HCT116 (cell line): ENCODE measurements around the gene PCBP1. TPM values are rescaled to one million over a fixed set of nuclear protein-coding genes. Genes with fewer than 3 reads are reported as not detected.
A peak's percentile ranks its signal among the peaks of the same experiment; 100 is the strongest.

Source experiments
- ATAC-seq: fragments of 200-7000 bp; cut with Tn5 transposase; 2 replicates; pipeline ENCODE4 v1.9.1; 2020; ENCODE audit warnings: mild to moderate bottlenecking, moderate library complexity
- BruUV-seq: library from RNA; stranded (reverse); fragments of 400-500 nt; replicated peaks from 2 replicates; lab custom pipeline; 2021; lab: Mats Ljungman, UMichigan
- CTCF ChIA-PET: fragments of 300-600 bp; sonication (Branson Sonifier 250); formaldehyde crosslinking; loops from one replicate; lab custom pipeline; 2021; ENCODE audit warnings: antibody characterized with exemption; lab: Charles Lee
- POLR2A ChIA-PET: fragments of 300-600, 350-600 bp; sonication (Branson Sonifier 250); formaldehyde crosslinking; loops from one replicate; lab custom pipeline; 2021; ENCODE audit warnings: antibody characterized with exemption; lab: Charles Lee
- RAD21 ChIA-PET, 2 experiments: fragments of 300-600 bp; sonication (Branson Sonifier 250); formaldehyde crosslinking; loops; one replicate each; lab custom pipeline; 2023; ENCODE audit warnings: low total read pairs in 2 of 2; ENCODE audit not compliant: uncharacterized antibody in 2 of 2, unreplicated experiment in 2 of 2, low non-redundant PET in 1 of 2; lab: Charles Lee
- DNase-seq: peaks from one replicate; pipeline ENCODE4 v3.0.0-alpha.2; 2010; ENCODE audit warnings: low read depth, low spot score
- H2AFZ ChIP-seq: fragments of 200-600 bp; shearing (Covaris generic), sonication (generic); 2 replicates; pipeline ENCODE4 v1.6.1; 2017; ENCODE audit warnings: low read depth, mixed run types, mixed read lengths, antibody characterized with exemption, low read length; ENCODE audit not compliant: poor library complexity, severe bottlenecking
- H3K27ac ChIP-seq: 2 replicates; pipeline ENCODE4 v1.5.1; 2012; ENCODE audit warnings: low read depth, low read length
- H3K27me3 ChIP-seq: fragments of 200-600 bp; sonication (generic); 2 replicates; pipeline ENCODE4 v1.6.1; 2016; ENCODE audit warnings: mixed run types, low read length, mixed read lengths; ENCODE audit not compliant: insufficient read depth
- H3K36me3 ChIP-seq, 2 experiments: fragments of 200-500 bp in 1 of 2; fragments of 200-600 bp in 1 of 2; sonication (Bioruptor generic) in 1 of 2; sonication (generic) in 1 of 2; 2 replicates each; pipeline versions ENCODE4 v1.5.1 to v1.6.1; 2014 to 2016; ENCODE audit warnings: low read length in 2 of 2, inconsistent platforms in 1 of 2, mixed read lengths in 1 of 2, mixed run types in 1 of 2; ENCODE audit not compliant: insufficient read depth in 2 of 2, control insufficient read depth in 1 of 2
- H3K4me1 ChIP-seq, 2 experiments: fragments of 200-600 bp in 1 of 2; sonication (generic) in 1 of 2; 2 replicates each; pipeline versions ENCODE4 v1.5.1 to v1.6.1; 2012 to 2017; ENCODE audit warnings: low read length in 2 of 2, inconsistent platforms in 1 of 2, mild to moderate bottlenecking in 1 of 2, mixed read lengths in 1 of 2, mixed run types in 1 of 2, moderate library complexity in 1 of 2; ENCODE audit not compliant: insufficient read depth in 2 of 2, control insufficient read depth in 1 of 2
- H3K4me2 ChIP-seq: fragments of 200-600 bp; sonication (generic); 2 replicates; pipeline ENCODE4 v1.6.1; 2017; ENCODE audit warnings: mixed run types, low read length, mixed read lengths
- H3K4me3 ChIP-seq, 2 experiments: fragments of 200-600 bp in 1 of 2; sonication (generic) in 1 of 2; replicated peaks in 1 of 2; 2 replicates each; pipeline ENCODE4 v1.5.1; 2011 to 2016; ENCODE audit warnings: low read length in 2 of 2, control low read depth in 1 of 2, low read depth in 1 of 2, mild to moderate bottlenecking in 1 of 2, mixed read lengths in 1 of 2, mixed run types in 1 of 2
- H3K79me2 ChIP-seq: fragments of 200-600 bp; sonication (generic); 2 replicates; pipeline ENCODE4 v1.6.1; 2017; ENCODE audit warnings: mild to moderate bottlenecking, mixed run types, low read length, moderate library complexity, mixed read lengths; ENCODE audit not compliant: insufficient read depth
- H3K9ac ChIP-seq: fragments of 200-600 bp; sonication (generic); 2 replicates; pipeline ENCODE4 v1.6.1; 2016; ENCODE audit warnings: low read length, mixed read lengths
- H3K9me2 ChIP-seq: fragments of 200-600 bp; sonication (generic), shearing (Covaris generic); 2 replicates; pipeline ENCODE4 v1.6.1; 2017; ENCODE audit warnings: mixed run types, mild to moderate bottlenecking, moderate library complexity; ENCODE audit not compliant: insufficient read depth
- H3K9me3 ChIP-seq, 2 experiments: fragments of 200-500 bp in 1 of 2; fragments of 200-600 bp in 1 of 2; sonication (Bioruptor generic) in 1 of 2; sonication (generic) in 1 of 2; 2 replicates each; pipeline ENCODE4 v1.6.1; 2014 to 2017; ENCODE audit warnings: low read length in 2 of 2, mixed read lengths in 2 of 2, inconsistent platforms in 1 of 2, low read depth in 1 of 2, mild to moderate bottlenecking in 1 of 2, mixed run types in 1 of 2, moderate library complexity in 1 of 2; ENCODE audit not compliant: control insufficient read depth in 1 of 2, insufficient read depth in 1 of 2
- H4K20me1 ChIP-seq: fragments of 200-600 bp; sonication (generic), shearing (Covaris generic); 2 replicates; pipeline ENCODE4 v1.6.1; 2017; ENCODE audit warnings: mixed run types, mild to moderate bottlenecking, moderate library complexity; ENCODE audit not compliant: insufficient read depth
- CBX3 ChIP-seq: IDR thresholded peaks from 2 replicates; pipeline ENCODE4 v1.6.1; 2012; ENCODE audit warnings: low read depth
- EGR1 ChIP-seq: IDR thresholded peaks from 2 replicates; pipeline ENCODE4 v1.6.1; 2012; ENCODE audit warnings: low read depth
- ELF1 ChIP-seq: IDR thresholded peaks from 2 replicates; pipeline ENCODE4 v1.6.1; 2012; ENCODE audit warnings: low read depth, borderline replicate concordance
- EZH2 ChIP-seq: fragments of 200-600 bp; sonication (generic); IDR thresholded peaks from 2 replicates; pipeline ENCODE4 v1.6.1; 2017; ENCODE audit warnings: antibody characterized with exemption, mixed run types
- EZH2phosphoT487 ChIP-seq: fragments of 200-600 bp; IDR thresholded peaks from 2 replicates; pipeline ENCODE4 v1.6.1; 2018; ENCODE audit warnings: antibody characterized with exemption, borderline replicate concordance
- FOSL1 ChIP-seq: IDR thresholded peaks from 2 replicates; pipeline ENCODE4 v1.6.1; 2012; ENCODE audit warnings: low read depth
- RAD21 ChIP-seq: IDR thresholded peaks from 2 replicates; pipeline ENCODE4 v1.6.1; 2012; ENCODE audit warnings: low read depth, mild to moderate bottlenecking
- SIN3A ChIP-seq: IDR thresholded peaks from 2 replicates; pipeline ENCODE4 v1.6.1; 2012; ENCODE audit warnings: low read depth
- SP1 ChIP-seq: IDR thresholded peaks from 2 replicates; pipeline ENCODE4 v1.6.1; 2012; ENCODE audit warnings: low read depth
- TCF7L2 ChIP-seq: IDR thresholded peaks from 2 replicates; pipeline ENCODE4 v1.7.0; 2011; ENCODE audit warnings: borderline replicate concordance, inconsistent platforms; ENCODE audit not compliant: insufficient read depth, insufficient read length; ENCODE audit errors: extremely low read depth
- YY1 ChIP-seq: IDR thresholded peaks from 2 replicates; pipeline ENCODE4 v1.6.1; 2011; ENCODE audit warnings: low read length, low read depth, moderate library complexity, mild to moderate bottlenecking; ENCODE audit not compliant: insufficient replicate concordance; ENCODE audit errors: extremely low read depth
- ZFX ChIP-seq: fragments of 450-650 bp; IDR thresholded peaks from 2 replicates; pipeline ENCODE4 v1.6.1; 2017
- ZNF274 ChIP-seq: fragments of 200-500 bp; sonication (Bioruptor generic); IDR thresholded peaks from 2 replicates; pipeline ENCODE4 v1.6.1; 2014; ENCODE audit warnings: mild to moderate bottlenecking, low read depth, low read length, inconsistent platforms
- intact Hi-C: fragments of 100-400 bp; cut with micrococcal nuclease; formaldehyde crosslinking; loops from 2 replicates; pipeline ENCODE4 v1.10.0; 2022
- total RNA-seq: library from RNA; stranded (reverse); gene quantifications from one replicate; pipeline ENCODE4 v1.2.1, GENCODE V29; 2021; ENCODE audit not compliant: unreplicated experiment
- TF ChIP-seq, protein P1 (sequence below): IDR thresholded peaks from 2 replicates; pipeline ENCODE4 v1.6.1; 2012
- TF ChIP-seq, protein P2 (sequence below): IDR thresholded peaks from 2 replicates; pipeline ENCODE4 v1.6.1; 2012; ENCODE audit warnings: low read depth
- TF ChIP-seq, protein P3 (sequence below): IDR thresholded peaks from 2 replicates; pipeline ENCODE4 v1.6.1; 2012

Gene PCBP1
- total RNA-seq, 1 experiment from 2014 or later = 256 TPM

DNA sequence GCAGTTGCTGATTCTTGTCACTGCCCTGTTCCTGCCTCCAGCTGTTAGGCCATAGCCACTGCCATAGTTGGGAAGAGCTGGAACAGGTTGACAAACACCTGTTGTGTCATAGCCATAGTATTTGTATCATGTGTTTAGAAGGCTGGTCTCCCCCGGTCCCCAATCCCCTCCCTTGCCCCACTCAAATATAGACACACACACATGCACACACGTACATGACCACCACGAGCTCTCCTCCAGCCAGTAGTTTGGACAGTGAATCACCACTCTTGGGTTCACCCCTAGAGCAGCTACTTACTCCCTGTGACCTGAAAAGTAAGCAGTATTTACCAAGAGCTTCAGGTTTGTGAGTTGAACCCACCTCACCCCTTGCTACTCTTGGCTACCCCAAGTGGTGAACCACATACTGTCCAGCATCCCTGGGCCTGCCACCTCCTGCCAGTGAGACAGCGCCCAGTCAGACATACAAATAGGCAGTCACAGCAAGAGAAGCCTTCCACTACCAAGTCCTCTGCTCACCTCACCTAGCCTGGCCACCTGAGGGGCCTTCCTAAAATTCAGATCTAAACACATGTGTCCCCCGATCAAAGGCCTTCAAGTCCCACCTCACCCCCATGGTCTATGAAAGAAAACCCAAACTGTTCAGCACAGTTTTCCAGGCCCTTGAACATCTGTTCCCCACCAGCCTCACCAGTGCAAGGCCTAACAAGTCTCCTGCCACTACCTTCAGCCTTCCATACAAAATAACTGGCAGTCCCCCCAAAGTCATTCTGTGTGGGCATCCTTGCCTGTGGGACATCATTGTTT, 7.1 kb downstream of the PCBP1 start:
- Histone ChIP-seq H3K27me3 (no peaks in the 10 kb centered on the region), H3K27ac (no peak overlapping the region), H2AFZ (no peak overlapping the region), H3K9me2 (no peaks in the 10 kb centered on the region), H3K9ac (no peak overlapping the region), H4K20me1 (no peaks in the 10 kb centered on the region), H3K9me3 (no peaks in the 10 kb centered on the region), H3K79me2 (peaks cover 6% of the 10 kb centered on the region), H3K4me2 (no peak overlapping the region), H3K4me3 (no peak overlapping the region), H3K36me3 (no peaks in the 10 kb centered on the region), H3K4me1 (peaks cover 4 to 6% of the 10 kb centered on the region in 2 experiments; a peak in 3 of 4 replicates)
- CTCF ChIA-PET = no interaction called here
- POLR2A ChIA-PET = no interaction called here
- no TSS peak for BruUV-seq
- RAD21 ChIA-PET = no interaction called here
- ATAC-seq = peak; percentile 42
- no peak for DNase-seq
- intact Hi-C loops = no loop called here
- TF ChIP-seq ZNF274 (no peak), ELF1 (no peak)

DNA sequence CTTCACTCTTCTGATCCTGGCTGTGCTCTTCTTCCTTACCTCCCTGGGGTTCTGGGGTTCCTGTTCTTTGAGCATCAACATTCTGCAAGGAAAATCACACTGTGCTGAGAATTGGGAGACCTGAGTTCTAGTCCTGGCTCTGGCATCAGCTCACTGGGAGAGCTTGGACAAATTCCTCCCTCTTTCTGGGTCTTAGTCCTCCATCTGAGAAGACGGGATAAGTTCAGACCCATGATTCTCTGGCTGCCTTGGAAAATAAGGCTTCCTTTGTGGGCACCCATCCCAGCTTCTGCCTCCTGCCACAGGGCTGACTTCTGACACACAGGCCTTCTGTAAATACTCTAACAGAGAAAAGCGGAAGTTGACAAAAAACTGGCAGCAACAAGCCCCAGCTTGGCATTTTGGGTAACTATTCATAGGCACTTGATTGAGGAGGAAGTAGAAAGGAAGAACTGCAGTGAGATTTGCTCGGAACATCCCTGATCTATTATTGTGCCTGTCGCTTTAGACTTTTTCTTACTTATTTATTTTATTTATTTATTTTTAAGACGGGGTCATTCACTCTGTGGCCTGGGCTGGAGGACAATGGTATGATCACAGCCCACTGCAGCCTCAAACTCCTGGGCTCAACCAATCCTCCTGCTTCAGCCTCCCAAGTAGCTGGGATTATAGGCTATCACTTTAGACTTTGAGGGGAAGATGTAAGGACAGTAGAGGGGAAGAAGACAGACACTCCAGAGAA, 7.9 kb downstream of the PCBP1 start:
- RAD21 ChIA-PET = no interaction called here
- ATAC-seq = no peak
- H3K9me3 ChIP-seq = no peaks in the 10 kb centered on the region
- intact Hi-C loops = no loop called here
- H3K27me3 ChIP-seq = no peaks in the 10 kb centered on the region
- no peaks in the 10 kb centered on the region for H4K20me1 ChIP-seq
- CTCF ChIA-PET = no interaction called here
- no peak overlapping the region for H3K4me2 ChIP-seq
- no peaks in the 10 kb centered on the region for H3K79me2 ChIP-seq
- no peaks in the 10 kb centered on the region for H3K36me3 ChIP-seq
- no peak overlapping the region for H2AFZ ChIP-seq
- DNase-seq = no peak
- H3K9me2 ChIP-seq = no peaks in the 10 kb centered on the region
- POLR2A ChIA-PET = no interaction called here
- H3K9ac ChIP-seq = no peak overlapping the region
- H3K4me3 ChIP-seq = no peak overlapping the region
- H3K27ac ChIP-seq = no peak overlapping the region
- no peaks in the 10 kb centered on the region; a peak in 1 of 4 replicates for H3K4me1 ChIP-seq
- BruUV-seq = no TSS peak
- TF ChIP-seq EGR1 (no peak), FOSL1 (no peak), SIN3A (no peak), ELF1 (no peak), CBX3 (no peak), ZFX (no peak), RAD21 (no peak), SP1 (no peak), ZNF274 (no peak), EZH2 (no peak), YY1 (no peak), TCF7L2 (no peak), EZH2phosphoT487 (no peak)
- TF ChIP-seq, protein P1, sequence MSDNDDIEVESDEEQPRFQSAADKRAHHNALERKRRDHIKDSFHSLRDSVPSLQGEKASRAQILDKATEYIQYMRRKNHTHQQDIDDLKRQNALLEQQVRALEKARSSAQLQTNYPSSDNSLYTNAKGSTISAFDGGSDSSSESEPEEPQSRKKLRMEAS = no peak
- TF ChIP-seq, protein P2, sequence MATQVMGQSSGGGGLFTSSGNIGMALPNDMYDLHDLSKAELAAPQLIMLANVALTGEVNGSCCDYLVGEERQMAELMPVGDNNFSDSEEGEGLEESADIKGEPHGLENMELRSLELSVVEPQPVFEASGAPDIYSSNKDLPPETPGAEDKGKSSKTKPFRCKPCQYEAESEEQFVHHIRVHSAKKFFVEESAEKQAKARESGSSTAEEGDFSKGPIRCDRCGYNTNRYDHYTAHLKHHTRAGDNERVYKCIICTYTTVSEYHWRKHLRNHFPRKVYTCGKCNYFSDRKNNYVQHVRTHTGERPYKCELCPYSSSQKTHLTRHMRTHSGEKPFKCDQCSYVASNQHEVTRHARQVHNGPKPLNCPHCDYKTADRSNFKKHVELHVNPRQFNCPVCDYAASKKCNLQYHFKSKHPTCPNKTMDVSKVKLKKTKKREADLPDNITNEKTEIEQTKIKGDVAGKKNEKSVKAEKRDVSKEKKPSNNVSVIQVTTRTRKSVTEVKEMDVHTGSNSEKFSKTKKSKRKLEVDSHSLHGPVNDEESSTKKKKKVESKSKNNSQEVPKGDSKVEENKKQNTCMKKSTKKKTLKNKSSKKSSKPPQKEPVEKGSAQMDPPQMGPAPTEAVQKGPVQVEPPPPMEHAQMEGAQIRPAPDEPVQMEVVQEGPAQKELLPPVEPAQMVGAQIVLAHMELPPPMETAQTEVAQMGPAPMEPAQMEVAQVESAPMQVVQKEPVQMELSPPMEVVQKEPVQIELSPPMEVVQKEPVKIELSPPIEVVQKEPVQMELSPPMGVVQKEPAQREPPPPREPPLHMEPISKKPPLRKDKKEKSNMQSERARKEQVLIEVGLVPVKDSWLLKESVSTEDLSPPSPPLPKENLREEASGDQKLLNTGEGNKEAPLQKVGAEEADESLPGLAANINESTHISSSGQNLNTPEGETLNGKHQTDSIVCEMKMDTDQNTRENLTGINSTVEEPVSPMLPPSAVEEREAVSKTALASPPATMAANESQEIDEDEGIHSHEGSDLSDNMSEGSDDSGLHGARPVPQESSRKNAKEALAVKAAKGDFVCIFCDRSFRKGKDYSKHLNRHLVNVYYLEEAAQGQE = no peak
- TF ChIP-seq, protein P3, sequence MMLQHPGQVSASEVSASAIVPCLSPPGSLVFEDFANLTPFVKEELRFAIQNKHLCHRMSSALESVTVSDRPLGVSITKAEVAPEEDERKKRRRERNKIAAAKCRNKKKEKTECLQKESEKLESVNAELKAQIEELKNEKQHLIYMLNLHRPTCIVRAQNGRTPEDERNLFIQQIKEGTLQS = no peak
